IPS-NIHi7 (cell line): ENCODE data around the gene HEBP2.
A peak's percentile ranks its signal among the peaks of the same experiment; 100 is the strongest.
"Not testable (repeated sequence)": the region's sequence is repeated elsewhere in the genome, so short reads cannot be mapped to it uniquely, and the experiment has no call there.

ENCODE experiments used
- DNase-seq: peaks from one replicate; pipeline ENCODE4 v3.0.0; 2012; ENCODE audit warnings: mixed read lengths; ENCODE audit errors: extremely low spot score

HEBP2 gene

GRCh38 chr6:138403801-138404665, at the start of gene HEBP2:
TSS of gene HEBP2 (plus strand) at chr6:138404223. CDS start at chr6:138404496, 273 bp downstream.
- peak; percentile 99 for DNase-seq

GRCh38 chr6:138357928-138358327, 46.1 kb upstream of the HEBP2 start:
- DNase-seq, result no peak

DNA sequence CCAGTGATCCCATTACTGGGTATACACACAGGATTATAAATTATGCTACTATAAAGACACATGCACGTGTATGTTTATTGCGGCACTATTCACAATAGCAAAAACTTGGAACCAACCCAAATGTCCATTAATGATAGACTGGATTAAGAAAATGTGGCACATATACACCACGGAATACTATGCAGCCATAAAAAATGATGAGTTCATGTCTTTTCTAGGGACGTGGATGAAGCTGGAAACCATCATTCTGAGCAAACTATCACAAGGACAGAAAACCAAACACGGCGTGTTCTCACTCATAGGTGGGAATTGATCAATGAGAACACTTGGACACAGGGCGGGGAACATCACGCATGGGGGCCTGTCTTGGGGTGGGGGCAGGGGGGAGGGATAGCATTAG, 35.3 kb upstream of the HEBP2 start:
- not testable (repeated sequence) for DNase-seq

- no peak for DNase-seq
Measured at GRCh38 chr6:138370631-138371451, 33.2 kb upstream of the HEBP2 start.

DNA sequence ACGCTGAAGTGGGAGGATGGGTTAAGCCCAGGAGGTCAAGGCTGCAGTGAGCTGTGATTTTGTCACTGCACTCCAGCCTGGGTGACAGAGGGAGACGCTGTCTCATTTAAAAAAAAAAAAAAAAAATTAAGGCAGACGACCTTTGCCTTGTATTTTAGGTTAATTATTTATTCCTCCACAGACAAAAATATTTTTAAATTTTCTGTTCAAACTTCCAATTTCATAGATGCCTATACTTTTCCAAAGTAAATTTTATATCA, 32.6 kb upstream of the HEBP2 start:
- no peak for DNase-seq

DNA sequence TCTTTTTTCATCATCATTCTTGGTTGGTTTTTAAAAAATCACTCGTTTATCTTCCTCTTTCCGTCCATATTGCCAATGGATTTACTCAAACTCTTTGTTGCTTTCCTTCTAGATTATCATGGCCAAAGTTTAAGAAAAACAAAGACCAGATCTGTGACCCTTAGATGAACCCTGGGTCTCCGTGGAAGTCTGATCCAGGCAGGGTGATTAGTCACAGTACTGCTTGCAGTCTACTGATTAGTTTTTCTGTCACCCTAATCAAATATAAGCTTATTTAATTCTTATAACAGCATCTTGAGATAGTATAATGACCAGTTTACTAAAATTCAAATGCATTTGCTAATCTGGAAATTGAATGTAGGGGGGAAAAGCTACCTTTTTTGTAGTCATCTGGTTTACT, 32.3 kb upstream of the HEBP2 start:
- no peak for DNase-seq

- no peak for DNase-seq
Measured at GRCh38 chr6:138372711-138373463, 31.1 kb upstream of the HEBP2 start.

- no peak for DNase-seq
Measured at GRCh38 chr6:138374230-138374629, 29.8 kb upstream of the HEBP2 start.

DNA sequence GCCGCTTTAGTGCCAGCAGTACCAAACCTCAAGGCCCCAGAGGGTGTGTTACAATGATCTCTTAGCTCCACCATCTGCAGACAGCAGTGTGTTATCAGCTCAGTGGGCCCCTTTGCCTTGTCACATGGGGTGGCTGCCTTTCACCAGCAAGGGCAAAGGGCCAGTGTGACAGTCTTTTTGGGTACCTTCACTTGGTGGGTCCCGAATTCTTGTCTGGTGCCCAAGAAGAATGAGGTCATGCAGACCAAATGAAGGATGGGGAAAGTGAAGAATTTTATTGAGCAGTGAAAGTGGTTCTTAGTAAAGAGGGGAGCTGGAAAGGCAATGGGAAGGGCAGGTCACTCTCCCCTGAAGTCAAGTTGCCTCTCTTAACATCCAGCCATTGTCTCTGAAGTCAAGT, 29.2 kb upstream of the HEBP2 start:
- DNase-seq, result no peak

DNA sequence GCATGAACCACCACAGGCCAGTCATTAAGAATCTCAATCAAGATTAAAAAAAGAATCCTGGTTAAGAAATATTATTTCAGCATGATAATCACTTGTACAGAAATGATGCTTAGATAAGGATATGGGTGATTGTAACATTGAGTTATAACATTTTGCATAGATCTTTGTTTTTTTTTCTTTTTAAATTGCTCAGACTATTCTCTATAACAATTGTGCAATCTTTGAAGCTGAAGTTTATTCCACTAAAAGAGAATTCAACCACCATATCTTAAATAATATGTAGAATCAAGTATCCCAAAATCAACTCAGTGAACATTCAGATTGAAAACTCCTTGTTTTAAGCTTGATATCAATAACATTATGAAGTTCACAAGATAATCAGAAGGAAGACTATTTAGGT, 27.0 kb upstream of the HEBP2 start:
- DNase-seq, result no peak

- no peak for DNase-seq
Measured at GRCh38 chr6:138377844-138378243, 26.2 kb upstream of the HEBP2 start, which contains the start of gene SMIM28. TSS of gene SMIM28 (plus strand) at chr6:138377905. CDS start at chr6:138378073, 168 bp downstream.

DNA sequence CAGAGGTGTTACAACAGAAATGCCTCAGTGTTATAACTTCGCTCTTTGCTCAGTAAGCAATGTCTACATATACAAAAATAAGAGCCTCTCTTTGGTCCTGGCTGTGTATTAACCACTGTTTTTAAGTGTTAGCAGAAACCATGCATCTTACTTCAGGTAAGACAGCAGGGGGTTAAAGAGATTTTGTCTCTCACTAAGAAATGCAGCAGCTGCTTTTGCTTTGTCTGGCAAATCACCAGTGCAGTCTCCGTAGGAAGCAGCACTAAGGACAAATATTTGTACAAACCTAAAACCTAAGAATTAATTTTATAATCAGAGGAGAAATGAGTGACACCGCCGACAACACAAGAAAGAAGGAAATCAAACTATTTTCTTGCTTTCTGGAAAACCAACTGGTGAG, 25.6 kb upstream of the HEBP2 start:
- no peak for DNase-seq

GRCh38 chr6:138382498-138383265, 21.3 kb upstream of the HEBP2 start:
- DNase-seq, result peak; percentile 46

- DNase-seq, result no peak
Measured at GRCh38 chr6:138383776-138384175, 20.2 kb upstream of the HEBP2 start.

- DNase-seq, result no peak
Measured at GRCh38 chr6:138386897-138387296, 17.1 kb upstream of the HEBP2 start.

- no peak for DNase-seq
Measured at GRCh38 chr6:138387577-138388368, 16.2 kb upstream of the HEBP2 start.

DNA sequence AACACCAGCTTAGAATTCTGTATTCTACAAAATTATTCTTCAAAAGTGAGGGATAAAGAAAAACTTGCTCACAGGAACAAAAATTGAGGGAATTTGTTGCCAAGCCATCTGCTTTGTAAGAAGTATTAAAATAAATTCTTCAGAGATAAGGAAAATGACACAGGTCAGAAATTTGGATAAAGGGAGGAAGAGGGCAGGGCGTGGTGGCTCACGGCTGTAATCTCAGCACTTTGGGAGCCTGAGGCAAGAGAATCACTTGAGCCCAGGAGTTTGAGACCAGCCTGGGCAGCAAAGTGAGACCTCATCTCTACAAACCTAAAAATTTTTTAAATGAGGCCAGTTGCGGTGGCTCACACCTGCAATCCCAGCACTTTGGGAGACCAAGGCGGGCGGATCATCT, 14.5 kb upstream of the HEBP2 start:
- no peak for DNase-seq

- no peak for DNase-seq
Measured at GRCh38 chr6:138393871-138394783, 9.9 kb upstream of the HEBP2 start.

DNA sequence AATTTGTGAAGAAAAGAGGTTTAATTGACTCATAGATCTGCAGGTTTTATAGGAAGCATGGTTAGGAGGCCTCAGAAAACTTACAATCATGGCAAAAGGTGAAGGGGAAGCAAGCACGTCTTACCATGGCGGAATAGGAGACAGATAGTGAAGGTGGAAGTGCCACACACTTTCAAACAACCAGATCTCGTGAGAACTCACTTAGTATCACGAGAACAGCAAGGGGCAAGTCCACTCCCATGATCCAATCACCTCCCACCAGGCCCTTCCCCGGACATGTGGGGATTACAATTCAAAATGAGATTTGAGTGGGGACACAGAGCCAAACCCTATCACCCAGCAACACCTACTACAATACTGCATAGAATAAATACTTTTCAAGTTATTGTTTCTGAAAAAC, 7.3 kb upstream of the HEBP2 start:
- DNase-seq, result no peak
